Brain microvascular endothelial cell (primary cell): ENCODE measurements around the gene PLA2G6.

ENCODE experiments used
- DNase-seq: peaks from one replicate; pipeline ENCODE4 v3.0.0-alpha.2; 2020
- H3K27ac ChIP-seq: fragments of 250-450 bp; sonication (Bioruptor Pico); 2 replicates; pipeline ENCODE4 v1.5.1; 2020; ENCODE audit warnings: mild to moderate bottlenecking, moderate library complexity
- H3K27me3 ChIP-seq: fragments of 250-450 bp; sonication (Bioruptor Pico); replicated peaks from 2 replicates; pipeline ENCODE4 v1.5.1; 2020; ENCODE audit warnings: mild to moderate bottlenecking
- H3K36me3 ChIP-seq: fragments of 250-450 bp; sonication (Bioruptor Pico); replicated peaks from 2 replicates; pipeline ENCODE4 v1.5.1; 2020; ENCODE audit warnings: mild to moderate bottlenecking
- H3K4me3 ChIP-seq: 2 replicates; pipeline ENCODE4 v1.5.1; 2011; ENCODE audit warnings: low read depth, mild to moderate bottlenecking, control low read depth, low read length, moderate library complexity
- CTCF ChIP-seq: IDR thresholded peaks from 2 replicates; pipeline ENCODE4 v1.5.1; 2011; ENCODE audit warnings: low read depth, mild to moderate bottlenecking, moderate library complexity, low read length, control low read depth, inconsistent platforms; ENCODE audit errors: missing control alignments
- in situ Hi-C: cut with HindIII; loops from 2 replicates; pipeline ENCODE4 v1.10.0; 2017; ENCODE audit warnings: low sequenced_read_pairs, low pct_ligation_motif_present

PLA2G6 gene

GRCh38 chr22:38228326-38228872 lies 46.8 kb upstream of the PLA2G6 start:
- in situ Hi-C loops: no loop called here
- Histone ChIP-seq H3K4me3 (no peak overlapping the region), H3K27ac (peak overlapping the region; percentile 75), H3K36me3 (peaks cover 79% of the 10 kb centered on the region), H3K27me3 (no peaks in the 10 kb centered on the region)
- TF ChIP-seq CTCF: no peak
- no peak for DNase-seq

- DNase-seq: no peak
- Histone ChIP-seq H3K27me3 (no peaks in the 10 kb centered on the region), H3K4me3 (no peak overlapping the region), H3K27ac (no peak overlapping the region), H3K36me3 (peaks cover 73% of the 10 kb centered on the region)
- TF ChIP-seq CTCF: no peak
- in situ Hi-C loops: no loop called here
Measured at GRCh38 chr22:38226853-38227649, 45.4 kb upstream of the PLA2G6 start.

GRCh38 chr22:38223289-38223960 lies 41.8 kb upstream of the PLA2G6 start:
- no peak for TF ChIP-seq CTCF
- Histone ChIP-seq H3K36me3 (peaks cover 65% of the 10 kb centered on the region), H3K4me3 (no peak overlapping the region), H3K27me3 (no peaks in the 10 kb centered on the region), H3K27ac (no peak overlapping the region)
- DNase-seq: no peak
- in situ Hi-C loops: no loop called here

- no peaks in the 10 kb centered on the region for H3K27me3 ChIP-seq
- no peak overlapping the region for H3K4me3 ChIP-seq
- in situ Hi-C loops: no loop called here
- DNase-seq: no peak
- H3K36me3 ChIP-seq: peaks cover 59% of the 10 kb centered on the region
- no peak for TF ChIP-seq CTCF
- H3K27ac ChIP-seq: no peak overlapping the region
Measured at GRCh38 chr22:38222797-38223119, 41.1 kb upstream of the PLA2G6 start.

- Histone ChIP-seq H3K27ac (no peak overlapping the region), H3K4me3 (no peak overlapping the region), H3K27me3 (no peaks in the 10 kb centered on the region), H3K36me3 (peaks cover 53% of the 10 kb centered on the region)
- in situ Hi-C loops: no loop called here
- DNase-seq: no peak
- TF ChIP-seq CTCF: no peak
Measured at GRCh38 chr22:38221908-38222796, 40.5 kb upstream of the PLA2G6 start.
